ENCODE measurements around the gene AFAP1. TPM values are rescaled to one million over a fixed set of nuclear protein-coding genes. Genes with fewer than 3 reads are reported as not detected.

The AFAP1 gene
- total and polyA plus RNA-seq, 2 of the 4 experiments (the other 2 are of a cell fraction) = 48.2 to 80.9 TPM

GRCh38 chr4:7799736-7800135 lies 139.9 kb downstream of the AFAP1 start:
- H3K18ac ChIP-seq (ENCODE audit: low read depth, low read length) = no peak overlapping the region
- H3K14ac ChIP-seq (replicated peaks; ENCODE audit: low read depth, low read length) = no peak overlapping the region
- 96% methylated on average over 5 of the region's 5 CpGs; no CpG with 5 or more reads in 1 of the 2 experiments for WGBS, 2 experiments (ENCODE audit: extremely low coverage in 2 of 2, insufficient read length in 1 of 2)
- H3K27me3 ChIP-seq (ENCODE audit: control insufficient read depth, insufficient read depth, low read length) = no peaks in the 10 kb centered on the region
- H3K4ac ChIP-seq (ENCODE audit: low read depth, low read length) = no peak overlapping the region
- ATAC-seq (ENCODE audit: low read depth) = no peak
- H2BK15ac ChIP-seq (ENCODE audit: low read depth, low read length) = no peak overlapping the region
- intact Hi-C loops (cut with micrococcal nuclease) = no loop called here
- no peak overlapping the region for H2BK120ac ChIP-seq (ENCODE audit: low read depth, low read length)
- H3K36me3 ChIP-seq (ENCODE audit: control insufficient read depth, insufficient read depth, low read length) = peaks cover 48% of the 10 kb centered on the region
- BruUV-seq (replicated peaks) = no TSS peak
- no peak overlapping the region for H3K9ac ChIP-seq (ENCODE audit: low read depth, low read length)
- no peak overlapping the region for H4K5ac ChIP-seq (ENCODE audit: low read depth, low read length)
- no peak overlapping the region for H2BK5ac ChIP-seq (ENCODE audit: low read depth, low read length, poor library complexity, severe bottlenecking)
- H3K4me1 ChIP-seq (ENCODE audit: control insufficient read depth, insufficient read depth, low read length) = peaks cover 5% of the 10 kb centered on the region
- TF ChIP-seq FOS (IDR thresholded peaks at IDR 0.05; ENCODE audit: low read depth, low read length) = no peak
- TF ChIP-seq NFE2L2 (IDR thresholded peaks at IDR 0.05; ENCODE audit: low read depth, low read length) = no peak
- dilution Hi-C loops (cut with HindIII; ENCODE audit: low sequenced_read_pairs, unreplicated experiment) = no loop called here
- no peak overlapping the region for H2AK9ac ChIP-seq (replicated peaks; ENCODE audit: low read depth, low read length, poor library complexity)
- no peak overlapping the region for H4K8ac ChIP-seq (ENCODE audit: low read depth in 2 of 2, low read length in 2 of 2)
- H3K4me3 ChIP-seq (ENCODE audit: insufficient read depth, low read depth, low read length) = no peak overlapping the region
- H3K4me2 ChIP-seq (ENCODE audit: low read depth, low read length) = no peak overlapping the region
- H3K9me1 ChIP-seq (ENCODE audit: insufficient read depth, low read length) = no peaks in the 10 kb centered on the region
- H3K27ac ChIP-seq (ENCODE audit: insufficient read depth, low read length) = no peak overlapping the region
- no peaks in the 10 kb centered on the region for H3K9me3 ChIP-seq (ENCODE audit: control insufficient read depth, insufficient read depth, low read length)
- no peak overlapping the region for H2AK5ac ChIP-seq (ENCODE audit: low read depth, low read length)
- POLR2A ChIA-PET (ENCODE audit: unreplicated experiment) = no interaction called here
- H3K79me1 ChIP-seq (ENCODE audit: low read depth in 1 of 2, low read length in 2 of 2) = peaks cover 34 to 72% of the 10 kb centered on the region in 2 experiments
- H2AFZ ChIP-seq (replicated peaks; ENCODE audit: low read length, poor library complexity) = no peak overlapping the region
- CTCF ChIA-PET = no interaction called here
- no peak overlapping the region for H2BK20ac ChIP-seq (ENCODE audit: low read depth, low read length)
- no peak for DNase-seq
- H3K23ac ChIP-seq (ENCODE audit: low read depth, low read length) = no peak overlapping the region
- no peak overlapping the region for H3K56ac ChIP-seq (ENCODE audit: extremely low read depth, insufficient read depth, low read length)
- in situ Hi-C loops (cut with MboI; ENCODE audit: low sequenced_read_pairs) = no loop called here
- no peak overlapping the region for H4K91ac ChIP-seq (ENCODE audit: insufficient read depth, low read depth, low read length)
- no peaks in the 10 kb centered on the region for H4K20me1 ChIP-seq (ENCODE audit: insufficient read depth, low read length)

Data from IMR-90 (cell line).